Caki2 (cell line): Measurements from ENCODE around the gene MAP2K5. TPM values are rescaled to one million over a fixed set of nuclear protein-coding genes. Genes with fewer than 3 reads are reported as not detected.

ENCODE experiments used
- DNase-seq: peaks from one replicate; pipeline ENCODE4 v3.0.0-alpha.2; 2015; ENCODE audit warnings: low read depth
- in situ Hi-C: cut with HindIII; loops from 2 replicates; pipeline ENCODE4 v1.10.0; 2016; ENCODE audit warnings: low sequenced_read_pairs, low pct_unique_long_range_greater_than_20kb, mixed read lengths
- total RNA-seq: library from RNA; depleted of rRNA; stranded (reverse); fragments of >200 nt; shearing (Covaris generic); gene quantifications from 2 replicates; pipeline ENCODE4 v1.2.3, GENCODE V29; 2014; ENCODE audit warnings: low replicate concordance

The MAP2K5 gene
- total RNA-seq, 1 experiment from 2014 or later, result 5.4 TPM

DNA sequence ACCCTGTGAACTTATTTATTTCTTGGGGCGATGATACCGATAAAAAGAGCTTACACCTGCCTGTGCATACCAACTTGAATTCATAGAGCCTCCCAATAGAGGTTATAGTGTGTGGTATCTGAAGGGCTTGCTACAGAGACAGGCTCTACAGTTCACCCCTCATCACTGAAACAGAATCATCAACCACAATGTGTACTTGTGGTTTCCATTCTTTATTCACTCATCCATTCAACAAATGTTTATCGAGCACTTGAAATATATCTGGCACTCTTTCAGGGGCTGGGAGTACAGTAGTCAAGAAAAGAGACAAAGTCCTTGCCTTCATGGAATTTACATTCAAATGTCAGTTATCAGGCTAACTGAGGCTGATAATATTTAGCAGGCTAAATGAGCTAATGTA is 148.4 kb downstream of the MAP2K5 start:
- peak; percentile 26 for DNase-seq
- in situ Hi-C loops, result no loop called here

DNA sequence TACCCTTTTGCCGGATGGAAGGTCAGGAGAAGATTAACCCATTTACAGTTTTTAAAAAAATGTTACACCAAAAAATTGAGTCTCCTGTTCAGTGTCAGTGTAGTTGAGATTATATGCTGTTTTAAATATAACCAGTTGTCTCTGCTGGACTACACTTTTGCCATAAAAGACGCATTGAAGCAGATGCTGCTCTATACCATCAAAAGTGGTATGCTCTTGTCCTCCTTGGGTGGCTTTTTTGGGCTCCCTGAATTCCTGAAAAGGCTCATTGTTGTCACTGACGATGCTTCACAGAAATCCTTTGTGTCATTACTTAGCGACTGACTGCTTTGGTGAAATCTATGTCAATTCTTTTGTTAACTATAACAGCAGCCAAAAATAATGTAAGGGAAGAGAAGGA is 148.9 kb downstream of the MAP2K5 start:
- no peak for DNase-seq
- in situ Hi-C loops, result no loop called here

DNA sequence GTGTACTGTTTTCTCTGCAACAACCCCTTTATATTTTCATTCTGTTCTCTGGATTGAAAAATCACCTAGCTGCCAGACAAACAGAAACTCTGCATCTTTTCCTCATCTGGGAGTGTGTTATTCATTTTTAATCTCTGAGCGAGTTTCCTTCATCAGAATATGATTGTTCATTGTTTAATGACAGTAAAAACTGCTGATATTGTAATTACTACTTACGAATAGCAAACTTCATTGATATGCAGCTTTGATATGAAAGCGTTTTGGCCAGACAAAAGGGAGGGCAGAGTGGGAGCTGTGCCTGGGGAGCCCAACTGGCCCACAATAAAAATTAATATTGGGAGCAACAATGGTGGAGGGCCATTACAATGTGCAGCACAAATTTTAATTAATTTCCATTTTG is 150.1 kb downstream of the MAP2K5 start:
- DNase-seq, result no peak
- in situ Hi-C loops, result no loop called here

DNA sequence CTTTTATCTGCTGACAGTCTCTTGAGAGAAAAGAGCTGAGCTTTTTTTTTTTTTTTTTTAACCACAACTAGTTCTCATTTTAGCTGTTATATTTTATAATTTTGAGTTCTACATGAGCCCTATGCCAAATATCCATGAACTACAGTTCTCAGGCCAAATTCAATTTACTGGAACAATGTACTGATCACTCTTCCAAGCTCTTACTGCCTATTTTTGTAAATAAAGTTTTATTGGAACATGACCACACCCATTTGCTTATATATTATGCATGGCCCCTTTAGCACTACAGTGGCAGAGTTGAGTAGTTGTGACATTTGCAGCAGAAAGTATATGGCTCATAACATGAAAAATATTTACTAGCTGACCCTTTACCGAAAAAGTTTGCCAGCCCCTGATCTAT is 153.6 kb downstream of the MAP2K5 start:
- no peak for DNase-seq
- in situ Hi-C loops, result no loop called here

DNA sequence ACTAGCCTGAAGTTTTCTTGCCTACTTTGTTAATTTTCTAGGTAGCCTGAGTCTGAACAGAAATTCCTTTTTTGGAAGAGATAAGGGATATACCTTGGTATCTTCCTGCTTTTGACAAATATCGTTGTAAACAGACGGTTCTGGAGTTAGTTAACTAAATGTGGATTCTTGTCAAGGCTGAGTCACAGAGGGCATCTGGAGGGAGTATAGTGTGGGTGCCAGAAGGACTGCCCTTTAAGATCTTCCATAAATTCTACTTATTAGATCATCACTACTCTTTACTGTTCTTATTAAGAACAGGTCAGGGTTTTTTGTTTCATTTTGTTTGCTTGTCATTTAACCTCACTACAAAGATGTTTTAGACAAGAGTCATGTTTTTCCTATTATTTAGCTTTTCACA is 157.5 kb downstream of the MAP2K5 start:
- DNase-seq, result no peak
- in situ Hi-C loops, result no loop called here

DNA sequence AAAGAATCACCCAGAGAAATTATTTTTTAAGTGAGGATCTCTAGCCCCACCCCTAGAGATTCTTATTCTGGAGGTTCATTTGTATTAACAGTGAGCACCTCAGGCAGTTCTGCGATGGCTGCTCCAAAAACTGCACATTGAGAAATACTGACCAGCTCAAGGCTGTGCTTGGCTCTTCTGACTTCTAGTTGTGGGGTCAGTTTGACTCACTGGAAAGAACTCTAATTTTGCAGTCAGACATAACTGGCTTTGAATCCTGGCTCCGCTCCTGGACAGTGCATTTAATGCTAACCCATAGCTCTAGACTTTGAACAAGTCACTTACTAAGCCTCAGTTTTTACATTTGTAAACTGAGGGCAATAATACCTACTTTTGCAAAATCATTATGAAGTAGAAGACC is 159.2 kb downstream of the MAP2K5 start:
- DNase-seq, result no peak
- in situ Hi-C loops, result no loop called here

DNA sequence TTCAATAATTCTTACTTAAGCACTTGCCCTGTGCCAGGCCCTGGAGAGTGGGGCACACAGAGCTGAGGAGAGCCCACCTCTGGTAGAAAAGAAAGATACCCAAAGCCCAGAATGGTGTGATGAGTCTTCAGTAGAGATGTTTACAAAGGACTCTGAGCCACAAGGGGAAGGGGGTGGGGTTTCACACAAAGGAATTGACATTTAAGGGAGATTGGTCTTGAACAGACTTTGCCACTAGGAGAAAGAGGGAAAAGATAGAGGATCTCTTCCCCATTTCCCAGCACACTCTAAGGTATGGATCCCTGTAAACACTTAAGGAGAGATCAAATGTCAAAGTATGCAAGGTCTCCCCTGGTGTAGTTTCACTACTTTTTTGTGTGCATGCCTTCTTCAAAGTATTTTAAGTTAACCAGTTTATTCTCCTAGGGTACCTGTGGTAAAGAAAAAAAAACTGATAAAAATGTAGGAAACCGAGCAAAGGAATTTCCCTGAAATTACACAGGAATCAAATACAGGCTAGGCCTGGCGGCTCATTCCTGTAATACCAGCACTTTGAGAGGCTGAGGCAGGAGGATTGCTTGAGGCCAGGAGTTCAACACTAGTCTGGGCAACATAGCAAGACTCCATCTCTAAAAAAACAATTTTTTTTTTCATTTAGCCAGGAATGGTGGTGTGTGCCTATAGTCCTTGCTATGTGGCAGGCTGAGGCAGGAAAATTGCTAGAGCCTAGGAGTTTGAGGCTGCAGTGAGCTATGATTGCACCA is 165.2 kb downstream of the MAP2K5 start:
- in situ Hi-C loops, result no loop called here

DNA sequence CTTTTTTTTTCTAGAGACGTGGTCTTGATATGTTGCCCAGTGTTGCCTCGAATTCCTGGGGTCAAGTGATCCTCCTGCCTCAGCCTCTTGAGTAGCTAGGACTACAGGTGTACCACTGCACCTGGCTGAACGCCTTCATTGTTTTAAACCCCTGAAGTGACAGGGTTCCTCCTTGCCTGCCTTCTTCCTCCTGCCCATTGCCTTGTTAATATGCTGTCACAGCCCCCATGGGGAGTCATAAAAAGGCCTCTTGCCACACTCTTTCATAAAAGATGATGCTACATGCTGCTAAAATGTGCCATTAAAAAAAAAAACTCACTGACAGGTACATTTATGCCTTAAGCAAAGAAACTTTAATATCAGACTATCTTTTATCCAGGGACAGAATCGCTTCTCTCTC is 166.0 kb downstream of the MAP2K5 start:
- in situ Hi-C loops, result no loop called here
- no peak for DNase-seq

More for the DNA sequence above, 165.2 kb downstream of the MAP2K5 start:
- no peak for DNase-seq

DNA sequence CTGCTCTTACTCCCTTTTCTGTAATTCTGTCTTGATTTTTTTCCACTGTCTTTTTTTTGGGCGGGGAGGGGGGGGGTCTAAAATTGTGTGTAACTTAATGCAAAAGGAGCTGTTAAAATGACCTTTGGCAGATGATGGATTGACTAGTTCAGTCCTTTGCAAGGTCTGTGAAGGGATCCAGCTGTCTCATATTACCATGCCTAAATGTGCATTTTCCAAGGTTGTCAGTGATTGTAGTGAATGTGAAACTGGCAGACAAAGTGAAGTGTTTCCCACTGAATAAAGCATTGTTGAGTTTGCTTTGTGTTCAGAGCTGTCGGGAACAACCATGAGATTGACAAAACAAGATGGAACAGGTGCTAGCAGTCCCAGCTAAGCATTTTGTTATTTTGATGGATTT is 172.7 kb downstream of the MAP2K5 start:
- in situ Hi-C loops, result no loop called here
- no peak for DNase-seq

DNA sequence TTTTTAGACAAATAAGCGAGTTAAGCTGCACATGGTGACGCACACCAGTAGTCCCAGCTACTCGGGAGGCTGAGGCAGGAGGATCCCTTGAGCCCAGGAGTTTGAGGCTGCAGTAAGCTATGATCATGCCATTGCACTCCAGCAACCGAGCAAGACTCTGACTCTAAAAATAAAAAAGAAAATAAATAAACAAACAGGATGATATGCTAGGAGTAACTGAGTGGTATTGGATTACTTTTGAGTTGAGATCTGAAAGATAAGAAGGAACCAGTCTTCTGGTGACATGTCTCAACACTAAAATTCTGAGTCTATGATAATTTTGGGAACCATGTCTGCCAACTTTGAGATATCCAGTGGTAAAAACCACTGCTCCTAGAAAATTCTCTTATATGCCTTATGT is 173.7 kb downstream of the MAP2K5 start:
- DNase-seq, result no peak
- in situ Hi-C loops, result no loop called here

DNA sequence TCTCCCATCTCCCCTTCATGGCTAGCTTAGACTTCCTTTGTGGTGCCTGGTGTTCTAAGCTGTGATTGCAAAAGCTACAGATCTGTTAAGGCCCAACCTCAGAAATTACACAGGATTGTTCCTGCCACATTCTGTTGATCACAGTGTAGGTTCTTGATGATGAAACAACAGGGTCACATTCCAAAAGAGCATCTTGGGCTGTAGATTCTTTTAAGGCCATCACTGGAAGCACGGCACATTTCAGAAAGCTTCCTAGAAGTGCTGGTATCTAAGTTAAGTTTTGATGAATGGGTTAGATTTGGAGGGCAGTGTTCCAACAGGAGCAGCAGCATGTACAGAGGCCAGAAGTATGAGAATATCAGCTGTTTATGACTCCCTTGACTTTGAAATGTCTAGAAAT is 175.3 kb downstream of the MAP2K5 start:
- in situ Hi-C loops, result no loop called here
- no peak for DNase-seq

DNA sequence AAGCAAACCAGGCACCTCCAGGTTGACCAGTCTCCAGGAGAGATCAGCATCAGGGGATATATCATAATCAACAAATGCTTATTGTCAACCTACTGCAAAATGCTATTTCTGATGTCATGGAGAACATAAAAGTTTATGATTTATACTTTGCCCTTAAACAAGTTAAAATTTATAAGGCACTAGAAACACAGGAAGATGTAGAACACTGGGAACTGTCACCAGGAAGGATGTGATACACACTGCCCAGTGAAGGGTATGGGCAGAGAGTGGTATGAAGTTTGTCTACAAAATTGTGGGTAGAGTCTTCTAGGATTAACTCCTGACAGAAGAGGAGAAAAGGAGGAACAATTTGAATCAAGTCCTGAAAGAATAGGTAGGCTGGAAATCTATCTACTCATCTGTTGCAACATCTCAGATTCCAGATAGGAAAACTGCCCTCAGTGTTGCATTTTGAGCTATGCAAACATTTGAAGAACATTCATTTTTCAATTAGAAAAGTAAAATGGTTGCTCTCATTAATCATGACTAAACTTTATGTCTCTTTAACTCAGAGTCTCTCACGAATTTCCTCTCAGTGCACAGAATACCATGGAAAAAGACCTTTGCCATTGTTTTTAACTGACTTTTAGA is 176.9 kb downstream of the MAP2K5 start:
- no peak for DNase-seq
- in situ Hi-C loops, result no loop called here

DNA sequence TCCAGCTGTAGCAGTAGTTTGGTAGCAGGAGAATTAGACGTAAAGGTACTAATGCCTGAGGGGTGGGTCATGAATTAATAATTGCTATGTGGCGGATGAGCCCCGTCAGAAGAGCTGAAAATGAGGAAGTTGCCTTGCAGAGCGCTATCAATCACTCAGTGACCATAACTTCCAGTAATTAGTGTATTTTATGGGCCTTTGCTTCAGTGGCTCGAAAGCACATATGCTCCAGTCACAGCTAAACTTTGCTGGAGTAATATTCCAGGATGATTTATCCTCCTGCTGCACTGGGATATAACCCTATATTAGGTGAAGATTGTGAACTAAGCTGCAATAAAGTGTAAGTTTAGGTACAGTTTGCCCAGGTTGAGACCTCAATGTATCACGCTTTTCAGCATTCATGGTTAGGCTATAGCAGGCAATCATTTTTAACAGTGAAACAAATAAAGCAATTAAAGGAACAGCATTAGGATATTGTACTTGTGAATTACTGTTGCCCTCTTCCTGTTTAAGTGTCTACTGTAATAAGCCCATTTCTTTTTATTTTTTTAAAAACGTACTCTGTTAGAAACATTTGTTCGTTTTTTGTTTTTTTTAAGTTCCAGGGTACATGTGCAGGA is 178.2 kb downstream of the MAP2K5 start:
- in situ Hi-C loops, result no loop called here
- no peak for DNase-seq

DNA sequence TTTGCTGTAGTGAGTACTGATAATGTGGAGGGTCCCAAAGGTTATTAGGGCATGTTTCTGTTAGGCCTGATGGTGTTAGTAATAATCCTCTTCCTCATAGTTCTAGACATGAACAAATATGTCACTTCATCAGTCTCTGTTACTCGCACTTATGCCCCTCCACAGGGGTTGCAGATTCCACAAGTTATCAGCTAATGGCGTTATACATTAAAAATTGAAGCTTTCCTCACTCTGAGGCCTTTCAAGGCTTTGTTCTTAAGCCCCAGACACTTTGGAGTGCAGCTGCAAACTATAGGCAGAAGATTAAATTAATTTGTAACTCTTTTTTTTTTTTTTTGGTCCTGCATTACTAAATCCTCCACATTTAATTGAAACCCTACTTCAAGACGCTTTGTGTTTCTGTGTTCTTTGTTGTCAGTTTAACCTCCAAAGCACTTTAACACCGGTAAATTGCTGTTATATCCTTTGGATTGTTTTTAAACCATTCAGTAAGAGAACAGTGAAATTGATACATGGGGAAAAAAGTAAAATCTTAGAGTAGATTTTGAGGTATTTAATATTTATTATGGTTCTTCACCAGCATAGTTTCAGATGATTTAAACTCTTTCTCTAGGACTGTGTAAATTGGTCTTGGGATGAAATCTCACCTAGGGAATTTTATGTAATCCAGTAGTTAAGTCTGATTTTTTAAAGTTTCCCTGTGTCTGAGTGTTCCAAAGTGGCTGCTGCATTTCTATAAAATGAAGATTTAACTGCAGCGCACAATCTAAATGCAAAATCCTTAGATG is 179.7 kb downstream of the MAP2K5 start:
- DNase-seq, result no peak
- in situ Hi-C loops, result no loop called here

DNA sequence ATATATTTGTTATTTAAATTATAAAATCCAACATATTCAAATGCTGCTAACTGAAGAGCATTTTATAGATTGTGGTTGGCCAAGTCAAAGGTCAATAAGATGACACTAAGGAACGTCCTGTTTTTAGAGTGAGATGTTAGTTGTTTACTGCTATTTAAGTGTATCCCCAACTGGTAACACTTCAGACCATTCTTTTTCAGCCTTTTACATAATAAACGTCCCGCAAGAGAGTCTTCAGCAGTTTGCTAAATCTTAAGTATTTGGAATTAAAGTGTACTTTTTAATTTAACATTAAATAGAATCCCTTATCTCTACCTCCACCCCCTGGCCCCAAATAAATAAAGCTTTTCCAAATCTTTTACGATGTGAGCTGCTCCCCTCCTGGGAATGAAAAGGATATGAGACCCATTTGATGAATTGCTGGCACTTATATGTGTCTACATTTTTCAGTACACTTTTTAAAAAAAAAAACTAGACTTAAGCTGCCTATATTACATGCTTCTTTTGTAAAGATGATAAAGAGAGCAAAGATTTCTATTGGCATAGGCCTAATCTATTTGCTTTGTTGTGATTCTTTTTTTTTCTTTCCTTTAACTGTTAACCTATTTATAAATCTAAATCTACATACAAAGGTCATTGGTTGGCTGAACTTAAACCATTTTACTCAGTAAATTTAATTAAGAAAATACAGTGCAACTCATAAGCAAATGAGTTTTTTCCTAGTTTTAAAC is 181.0 kb downstream of the MAP2K5 start:
- no peak for DNase-seq
- in situ Hi-C loops, result no loop called here

DNA sequence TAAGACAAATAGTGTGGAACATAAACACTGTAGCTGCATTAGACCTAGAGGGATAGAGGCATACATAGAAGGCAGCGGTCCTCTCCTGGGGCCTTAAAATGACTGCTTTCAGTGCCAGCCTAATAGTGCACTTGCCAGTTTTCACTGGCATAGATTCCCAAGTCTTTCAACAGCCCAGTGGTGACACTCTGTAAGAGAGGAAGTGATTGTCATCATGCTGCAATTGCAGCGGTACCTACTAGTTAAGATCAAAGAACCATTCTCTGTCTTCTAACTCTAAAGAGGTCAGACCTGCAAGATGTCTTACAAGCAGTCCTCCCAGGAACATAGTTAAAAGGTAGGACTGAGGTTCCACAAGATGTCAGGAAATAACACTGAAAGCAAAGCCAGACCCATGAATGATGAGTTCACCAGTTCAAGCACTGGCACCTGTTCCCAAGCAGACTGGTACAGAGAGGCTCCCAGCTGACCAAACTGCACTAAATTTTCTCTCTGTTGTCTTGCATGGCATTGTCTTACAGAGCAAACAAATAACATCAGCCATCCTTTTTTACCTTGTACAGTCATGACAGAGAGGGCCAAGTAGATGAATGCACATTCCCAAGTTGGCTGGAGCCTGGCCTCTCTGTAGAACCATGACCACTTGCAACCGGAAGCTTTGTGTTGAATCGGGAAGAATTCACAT is 182.3 kb downstream of the MAP2K5 start:
- no peak for DNase-seq
- in situ Hi-C loops, result no loop called here

DNA sequence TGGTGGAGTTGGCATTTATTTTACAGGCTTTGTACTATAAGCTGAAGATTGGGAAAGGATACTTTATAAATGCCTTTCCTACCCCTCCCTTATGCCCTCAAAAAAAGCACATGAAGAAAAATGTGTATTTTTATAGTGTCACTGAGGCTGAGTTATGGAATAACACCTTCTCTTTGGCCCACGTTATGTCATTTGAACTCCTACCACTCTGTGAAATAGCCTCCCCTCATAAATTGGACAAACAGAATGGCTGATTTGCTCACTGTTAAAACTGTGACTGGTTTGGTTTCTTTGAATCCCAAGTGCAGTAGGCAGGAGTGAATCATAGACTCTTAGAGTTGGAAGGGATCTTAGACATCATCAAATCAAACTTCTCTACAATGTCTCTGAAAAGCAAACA is 187.6 kb downstream of the MAP2K5 start:
- in situ Hi-C loops, result no loop called here
- no peak for DNase-seq
